GM23338 (cell line): ENCODE results near the gene SASH3. TPM values are rescaled to one million over a fixed set of nuclear protein-coding genes. Genes with fewer than 3 reads are reported as not detected.

Experiments
- ATAC-seq: fragments of 200-7000 bp; cut with Tn5 transposase; 3 replicates; pipeline ENCODE4 v1.9.1; 2020
- DNase-seq: peaks from one replicate; pipeline ENCODE4 v3.0.0-alpha.2; 2015; ENCODE audit warnings: low spot score
- H2AFZ ChIP-seq: fragments of 200-600 bp; sonication (generic); 2 replicates; pipeline ENCODE4 v1.8.0; 2016; ENCODE audit warnings: antibody characterized with exemption, mild to moderate bottlenecking, moderate library complexity
- H3F3A ChIP-seq: fragments of 200-600 bp; sonication (generic); replicated peaks from 2 replicates; pipeline ENCODE4 v1.8.0; 2017; ENCODE audit warnings: antibody characterized with exemption, mixed run types, low read depth
- H3K27ac ChIP-seq: fragments of 200-600 bp; sonication (generic); 2 replicates; pipeline ENCODE4 v1.6.1; 2016; ENCODE audit warnings: low read depth
- H3K27me3 ChIP-seq: fragments of 200-600 bp; sonication (generic); 2 replicates; pipeline ENCODE4 v1.8.0; 2016; ENCODE audit warnings: mild to moderate bottlenecking, mixed run types, moderate library complexity; ENCODE audit not compliant: insufficient read depth
- H3K36me3 ChIP-seq: fragments of 200-600 bp; sonication (generic); 2 replicates; pipeline ENCODE4 v1.8.0; 2016; ENCODE audit warnings: mild to moderate bottlenecking; ENCODE audit not compliant: insufficient read depth
- H3K4me1 ChIP-seq: fragments of 200-600 bp; sonication (generic); 2 replicates; pipeline ENCODE4 v1.8.0; 2016; ENCODE audit warnings: mild to moderate bottlenecking, moderate library complexity; ENCODE audit not compliant: insufficient read depth
- H3K4me2 ChIP-seq: fragments of 200-600 bp; sonication (generic); 2 replicates; pipeline ENCODE4 v1.7.1; 2017; ENCODE audit warnings: mixed run types
- H3K4me3 ChIP-seq: fragments of 200-600 bp; sonication (generic); 2 replicates; pipeline ENCODE4 v1.6.1; 2016; ENCODE audit warnings: mixed run types
- H3K79me2 ChIP-seq: fragments of 200-600 bp; sonication (generic); replicated peaks from 2 replicates; pipeline ENCODE4 v1.8.0; 2017; ENCODE audit warnings: mild to moderate bottlenecking; ENCODE audit not compliant: insufficient read depth
- H3K9me2 ChIP-seq: fragments of 200-600 bp; sonication (generic); 2 replicates; pipeline ENCODE4 v1.8.0; 2017; ENCODE audit not compliant: insufficient read depth
- H4K20me1 ChIP-seq: fragments of 200-600 bp; sonication (generic); replicated peaks from 2 replicates; pipeline ENCODE4 v1.8.0; 2017; ENCODE audit warnings: mild to moderate bottlenecking; ENCODE audit not compliant: insufficient read depth
- H3K27ac Mint-ChIP-seq: 2 replicates; pipeline ENCODE4 v1.8.0; 2020; ENCODE audit warnings: inconsistent platforms, mild to moderate bottlenecking, moderate library complexity, mixed read lengths
- H3K27me3 Mint-ChIP-seq: 3 replicates; pipeline ENCODE4 v1.8.0; 2022; ENCODE audit warnings: low read depth, mild to moderate bottlenecking, moderate library complexity, mixed read lengths, inconsistent platforms; ENCODE audit not compliant: insufficient read depth, poor library complexity
- H3K36me3 Mint-ChIP-seq: 3 replicates; pipeline ENCODE4 v1.8.0; 2021; ENCODE audit warnings: low read depth, mild to moderate bottlenecking, inconsistent platforms, moderate library complexity, mixed read lengths
- H3K4me1 Mint-ChIP-seq: 3 replicates; pipeline ENCODE4 v1.8.0; 2020; ENCODE audit warnings: mild to moderate bottlenecking, inconsistent platforms, mixed read lengths
- H3K4me3 Mint-ChIP-seq: 3 replicates; pipeline ENCODE4 v1.8.0; 2021; ENCODE audit warnings: moderate library complexity, mild to moderate bottlenecking, inconsistent platforms, mixed read lengths
- H3K9me3 Mint-ChIP-seq: 3 replicates; pipeline ENCODE4 v1.8.0; 2020; ENCODE audit warnings: moderate library complexity, mild to moderate bottlenecking, inconsistent platforms, mixed read lengths
- CREB1 ChIP-seq: fragments of 250-450 bp; sonication (Bioruptor Pico); IDR thresholded peaks from 2 replicates; pipeline ENCODE4 v1.5.0; 2020; ENCODE audit warnings: low read depth, mild to moderate bottlenecking, moderate library complexity
- ETS1 ChIP-seq: IDR thresholded peaks from 2 replicates; pipeline ENCODE4 v1.6.1; 2016; ENCODE audit warnings: antibody characterized with exemption
- EZH2 ChIP-seq: fragments of 200-600 bp; sonication (generic); IDR thresholded peaks from one replicate; pipeline ENCODE4 v1.8.0; 2017; ENCODE audit warnings: antibody characterized with exemption, mild to moderate bottlenecking, low read depth; ENCODE audit not compliant: unreplicated experiment
- NANOG ChIP-seq: IDR thresholded peaks from 2 replicates; pipeline ENCODE4 v1.6.1; 2016; ENCODE audit warnings: antibody characterized with exemption, borderline replicate concordance
- polyA plus RNA-seq: library from polyadenylated mRNA; unstranded; fragments of >200 nt; fragmentation: Nextera tagmentation; extraction: Ambion mirVana; gene quantifications from 2 replicates; pipeline ENCODE4 v1.2.1, GENCODE V29; 2016
- total RNA-seq: library from RNA; depleted of rRNA; stranded (reverse); fragments of >200 nt; shearing (Covaris generic); gene quantifications from 2 replicates; pipeline ENCODE4 v1.2.3, GENCODE V29; 2014
- TF ChIP-seq, protein P1 (sequence below): fragments of 250-450 bp; sonication (Bioruptor Pico); IDR thresholded peaks from 2 replicates; pipeline ENCODE4 v1.5.0; 2020; ENCODE audit warnings: mild to moderate bottlenecking, moderate library complexity
- TF ChIP-seq, protein P2 (sequence below), 2 experiments: fragments of 200-600 bp in 1 of 2; sonication (generic) in 1 of 2; conservative IDR thresholded peaks; 2 replicates each; pipeline versions ENCODE4 v1.5.1 to v1.6.1; 2016 to 2017; ENCODE audit warnings: antibody characterized with exemption in 2 of 2, low read depth in 2 of 2, mild to moderate bottlenecking in 2 of 2, moderate library complexity in 1 of 2

Gene SASH3
- total and polyA plus RNA-seq, 2 experiments from 2014 or later, result 0.18 TPM; not detected in 1

DNA sequence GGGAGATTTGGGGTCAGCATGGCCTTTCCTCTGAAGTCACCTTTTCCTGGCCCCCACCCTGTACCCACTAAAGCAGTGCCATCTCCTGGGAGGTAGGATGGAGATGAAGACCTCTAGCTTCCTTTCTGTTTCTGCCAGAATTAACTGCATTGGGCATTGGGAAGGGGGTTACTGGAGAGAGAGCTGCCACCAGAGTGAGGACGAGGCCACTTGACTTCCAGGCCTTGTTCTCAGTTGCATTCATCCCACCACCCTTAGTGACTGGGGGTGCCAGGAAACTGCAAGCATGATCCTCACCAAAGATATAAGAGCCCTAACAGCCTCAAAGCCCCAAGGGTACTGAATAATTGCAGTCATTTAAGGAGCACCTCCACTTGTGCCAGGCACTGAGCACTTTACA is 15.8 kb downstream of the SASH3 start (continued):
- TF ChIP-seq, protein P1, sequence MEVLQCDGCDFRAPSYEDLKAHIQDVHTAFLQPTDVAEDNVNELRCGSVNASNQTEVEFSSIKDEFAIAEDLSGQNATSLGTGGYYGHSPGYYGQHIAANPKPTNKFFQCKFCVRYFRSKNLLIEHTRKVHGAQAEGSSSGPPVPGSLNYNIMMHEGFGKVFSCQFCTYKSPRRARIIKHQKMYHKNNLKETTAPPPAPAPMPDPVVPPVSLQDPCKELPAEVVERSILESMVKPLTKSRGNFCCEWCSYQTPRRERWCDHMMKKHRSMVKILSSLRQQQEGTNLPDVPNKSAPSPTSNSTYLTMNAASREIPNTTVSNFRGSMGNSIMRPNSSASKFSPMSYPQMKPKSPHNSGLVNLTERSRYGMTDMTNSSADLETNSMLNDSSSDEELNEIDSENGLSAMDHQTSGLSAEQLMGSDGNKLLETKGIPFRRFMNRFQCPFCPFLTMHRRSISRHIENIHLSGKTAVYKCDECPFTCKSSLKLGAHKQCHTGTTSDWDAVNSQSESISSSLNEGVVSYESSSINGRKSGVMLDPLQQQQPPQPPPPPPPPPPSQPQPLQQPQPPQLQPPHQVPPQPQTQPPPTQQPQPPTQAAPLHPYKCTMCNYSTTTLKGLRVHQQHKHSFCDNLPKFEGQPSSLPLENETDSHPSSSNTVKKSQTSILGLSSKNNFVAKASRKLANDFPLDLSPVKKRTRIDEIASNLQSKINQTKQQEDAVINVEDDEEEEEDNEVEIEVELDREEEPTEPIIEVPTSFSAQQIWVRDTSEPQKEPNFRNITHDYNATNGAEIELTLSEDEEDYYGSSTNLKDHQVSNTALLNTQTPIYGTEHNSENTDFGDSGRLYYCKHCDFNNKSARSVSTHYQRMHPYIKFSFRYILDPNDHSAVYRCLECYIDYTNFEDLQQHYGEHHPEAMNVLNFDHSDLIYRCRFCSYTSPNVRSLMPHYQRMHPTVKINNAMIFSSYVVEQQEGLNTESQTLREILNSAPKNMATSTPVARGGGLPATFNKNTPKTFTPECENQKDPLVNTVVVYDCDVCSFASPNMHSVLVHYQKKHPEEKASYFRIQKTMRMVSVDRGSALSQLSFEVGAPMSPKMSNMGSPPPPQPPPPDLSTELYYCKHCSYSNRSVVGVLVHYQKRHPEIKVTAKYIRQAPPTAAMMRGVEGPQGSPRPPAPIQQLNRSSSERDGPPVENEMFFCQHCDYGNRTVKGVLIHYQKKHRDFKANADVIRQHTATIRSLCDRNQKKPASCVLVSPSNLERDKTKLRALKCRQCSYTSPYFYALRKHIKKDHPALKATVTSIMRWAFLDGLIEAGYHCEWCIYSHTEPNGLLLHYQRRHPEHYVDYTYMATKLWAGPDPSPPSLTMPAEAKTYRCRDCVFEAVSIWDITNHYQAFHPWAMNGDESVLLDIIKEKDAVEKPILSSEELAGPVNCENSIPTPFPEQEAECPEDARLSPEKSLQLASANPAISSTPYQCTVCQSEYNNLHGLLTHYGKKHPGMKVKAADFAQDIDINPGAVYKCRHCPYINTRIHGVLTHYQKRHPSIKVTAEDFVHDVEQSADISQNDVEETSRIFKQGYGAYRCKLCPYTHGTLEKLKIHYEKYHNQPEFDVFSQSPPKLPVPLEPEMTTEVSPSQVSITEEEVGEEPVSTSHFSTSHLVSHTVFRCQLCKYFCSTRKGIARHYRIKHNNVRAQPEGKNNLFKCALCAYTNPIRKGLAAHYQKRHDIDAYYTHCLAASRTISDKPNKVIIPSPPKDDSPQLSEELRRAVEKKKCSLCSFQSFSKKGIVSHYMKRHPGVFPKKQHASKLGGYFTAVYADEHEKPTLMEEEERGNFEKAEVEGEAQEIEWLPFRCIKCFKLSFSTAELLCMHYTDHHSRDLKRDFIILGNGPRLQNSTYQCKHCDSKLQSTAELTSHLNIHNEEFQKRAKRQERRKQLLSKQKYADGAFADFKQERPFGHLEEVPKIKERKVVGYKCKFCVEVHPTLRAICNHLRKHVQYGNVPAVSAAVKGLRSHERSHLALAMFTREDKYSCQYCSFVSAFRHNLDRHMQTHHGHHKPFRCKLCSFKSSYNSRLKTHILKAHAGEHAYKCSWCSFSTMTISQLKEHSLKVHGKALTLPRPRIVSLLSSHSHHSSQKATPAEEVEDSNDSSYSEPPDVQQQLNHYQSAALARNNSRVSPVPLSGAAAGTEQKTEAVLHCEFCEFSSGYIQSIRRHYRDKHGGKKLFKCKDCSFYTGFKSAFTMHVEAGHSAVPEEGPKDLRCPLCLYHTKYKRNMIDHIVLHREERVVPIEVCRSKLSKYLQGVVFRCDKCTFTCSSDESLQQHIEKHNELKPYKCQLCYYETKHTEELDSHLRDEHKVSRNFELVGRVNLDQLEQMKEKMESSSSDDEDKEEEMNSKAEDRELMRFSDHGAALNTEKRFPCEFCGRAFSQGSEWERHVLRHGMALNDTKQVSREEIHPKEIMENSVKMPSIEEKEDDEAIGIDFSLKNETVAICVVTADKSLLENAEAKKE (CRISPR knock-in tag), result no peak
- no peak for TF ChIP-seq ETS1

GRCh38 chrX:129797251-129797906 is 17.6 kb downstream of the SASH3 start:
- Histone ChIP-seq H3K4me1 (no peaks in the 10 kb centered on the region), H4K20me1 (no peaks in the 10 kb centered on the region), H3K4me2 (no peak overlapping the region), H3K9me2 (no peaks in the 10 kb centered on the region), H3K27me3 (no peaks in the 10 kb centered on the region), H3K79me2 (no peaks in the 10 kb centered on the region), H2AFZ (no peak overlapping the region), H3K36me3 (no peaks in the 10 kb centered on the region), H3K27ac (no peak overlapping the region), H3F3A (no peaks in the 10 kb centered on the region), H3K4me3 (no peak overlapping the region)
- peaks cover 15% of the 10 kb centered on the region; the same call in 2 of the 3 replicates for H3K36me3 Mint-ChIP-seq
- H3K27ac Mint-ChIP-seq, result no peak overlapping the region
- H3K9me3 Mint-ChIP-seq, result no peaks in the 10 kb centered on the region
- H3K27me3 Mint-ChIP-seq, result peaks cover 2% of the 10 kb centered on the region
- H3K4me1 Mint-ChIP-seq, result no peaks in the 10 kb centered on the region
- no peak for DNase-seq
- no peak for ATAC-seq
- H3K4me3 Mint-ChIP-seq, result no peak overlapping the region
- TF ChIP-seq NANOG (no peak), CREB1 (no peak), EZH2 (no peak)
- TF ChIP-seq, protein P2, sequence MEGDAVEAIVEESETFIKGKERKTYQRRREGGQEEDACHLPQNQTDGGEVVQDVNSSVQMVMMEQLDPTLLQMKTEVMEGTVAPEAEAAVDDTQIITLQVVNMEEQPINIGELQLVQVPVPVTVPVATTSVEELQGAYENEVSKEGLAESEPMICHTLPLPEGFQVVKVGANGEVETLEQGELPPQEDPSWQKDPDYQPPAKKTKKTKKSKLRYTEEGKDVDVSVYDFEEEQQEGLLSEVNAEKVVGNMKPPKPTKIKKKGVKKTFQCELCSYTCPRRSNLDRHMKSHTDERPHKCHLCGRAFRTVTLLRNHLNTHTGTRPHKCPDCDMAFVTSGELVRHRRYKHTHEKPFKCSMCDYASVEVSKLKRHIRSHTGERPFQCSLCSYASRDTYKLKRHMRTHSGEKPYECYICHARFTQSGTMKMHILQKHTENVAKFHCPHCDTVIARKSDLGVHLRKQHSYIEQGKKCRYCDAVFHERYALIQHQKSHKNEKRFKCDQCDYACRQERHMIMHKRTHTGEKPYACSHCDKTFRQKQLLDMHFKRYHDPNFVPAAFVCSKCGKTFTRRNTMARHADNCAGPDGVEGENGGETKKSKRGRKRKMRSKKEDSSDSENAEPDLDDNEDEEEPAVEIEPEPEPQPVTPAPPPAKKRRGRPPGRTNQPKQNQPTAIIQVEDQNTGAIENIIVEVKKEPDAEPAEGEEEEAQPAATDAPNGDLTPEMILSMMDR (conservative IDR thresholded peaks at IDR 0.05; ENCODE audit: low read depth in 2 of 2), result no peak
